ENCODE measurements around the gene DUSP1. TPM values are rescaled to one million over a fixed set of nuclear protein-coding genes. Genes with fewer than 3 reads are reported as not detected.

Gene DUSP1
- total and polyA plus RNA-seq, 9 of the 15 experiments (the other 6 are each of a cell fraction or from before 2014, with no cell fraction given) = 2.1 to 14.2 (median 8.5) TPM

GRCh38 chr5:172772112-172772906, 1.3 kb upstream of the DUSP1 start (continued):
- TF ChIP-seq, protein P1, sequence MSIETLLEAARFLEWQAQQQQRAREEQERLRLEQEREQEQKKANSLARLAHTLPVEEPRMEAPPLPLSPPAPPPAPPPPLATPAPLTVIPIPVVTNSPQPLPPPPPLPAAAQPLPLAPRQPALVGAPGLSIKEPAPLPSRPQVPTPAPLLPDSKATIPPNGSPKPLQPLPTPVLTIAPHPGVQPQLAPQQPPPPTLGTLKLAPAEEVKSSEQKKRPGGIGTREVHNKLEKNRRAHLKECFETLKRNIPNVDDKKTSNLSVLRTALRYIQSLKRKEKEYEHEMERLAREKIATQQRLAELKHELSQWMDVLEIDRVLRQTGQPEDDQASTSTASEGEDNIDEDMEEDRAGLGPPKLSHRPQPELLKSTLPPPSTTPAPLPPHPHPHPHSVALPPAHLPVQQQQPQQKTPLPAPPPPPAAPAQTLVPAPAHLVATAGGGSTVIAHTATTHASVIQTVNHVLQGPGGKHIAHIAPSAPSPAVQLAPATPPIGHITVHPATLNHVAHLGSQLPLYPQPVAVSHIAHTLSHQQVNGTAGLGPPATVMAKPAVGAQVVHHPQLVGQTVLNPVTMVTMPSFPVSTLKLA (conservative IDR thresholded peaks at IDR 0.05) = peak; percentile 82 to 89
- TF ChIP-seq YY1 (IDR thresholded peaks at IDR 0.05; ENCODE audit: borderline replicate concordance in 1 of 3, control insufficient read depth in 1 of 3, extremely low read depth in 1 of 3, insufficient read depth in 3 of 3, insufficient read length in 1 of 3, insufficient replicate concordance in 2 of 3, low read depth in 1 of 3, low read length in 2 of 3) (peak in 1 of 3 experiments; percentile 56), ESRRA (IDR thresholded peaks at IDR 0.05; ENCODE audit: borderline replicate concordance, low read depth) (peak; percentile 95; the same call in 1 of the 2 replicates), EZH2 (IDR thresholded peaks at IDR 0.05; ENCODE audit: borderline replicate concordance, low read depth, low read length) (no peak), MCM2 (IDR thresholded peaks at IDR 0.05; ENCODE audit: low read depth) (no peak), BHLHE40 (IDR thresholded peaks at IDR 0.05; ENCODE audit: low read length) (peak; percentile 82), CXXC5 (CRISPR knock-in tag; IDR thresholded peaks at IDR 0.05) (peak; percentile 90), MTA1 (IDR thresholded peaks at IDR 0.05; ENCODE audit: borderline replicate concordance) (peak; percentile 46; the same call in 1 of the 2 replicates), TBL1XR1 (IDR thresholded peaks at IDR 0.05; ENCODE audit: low read length in 2 of 2) (peak in 1 of 2 experiments; percentile 82; a peak in 2 of 4 replicates), ZBTB12 (CRISPR knock-in tag; IDR thresholded peaks at IDR 0.05) (peak; percentile 30; the same call in 1 of the 2 replicates), SRF (CRISPR knock-in tag; IDR thresholded peaks at IDR 0.05) (peak in 1 of 2 experiments; percentile 66; a peak in 1 of 4 replicates), CREB5 (CRISPR knock-in tag; IDR thresholded peaks at IDR 0.05) (no peak), EP400 (IDR thresholded peaks at IDR 0.05) (peak; percentile 71), ZNF24 (IDR thresholded peaks at IDR 0.05) (peak; percentile 77; the same call in 1 of the 2 replicates), GATA2 (CRISPR knock-in tag; IDR thresholded peaks at IDR 0.05) (no peak), MAX (CRISPR knock-in tag; IDR thresholded peaks at IDR 0.05) (peak; percentile 79), KDM2B (CRISPR knock-in tag; IDR thresholded peaks at IDR 0.05) (peak; percentile 50; the same call in 1 of the 2 replicates), PYGO2 (tag; IDR thresholded peaks at IDR 0.05) (peak; percentile 34; the same call in 1 of the 2 replicates), TAF1 (IDR thresholded peaks at IDR 0.05; ENCODE audit: control insufficient read depth, extremely low read depth, insufficient read depth, low read length, severe bottlenecking) (peak; percentile 40), MCM7 (IDR thresholded peaks at IDR 0.05) (no peak), TAF9B (IDR thresholded peaks at IDR 0.05; ENCODE audit: partially characterized antibody) (peak; percentile 67)
- TF ChIP-seq, protein P2, sequence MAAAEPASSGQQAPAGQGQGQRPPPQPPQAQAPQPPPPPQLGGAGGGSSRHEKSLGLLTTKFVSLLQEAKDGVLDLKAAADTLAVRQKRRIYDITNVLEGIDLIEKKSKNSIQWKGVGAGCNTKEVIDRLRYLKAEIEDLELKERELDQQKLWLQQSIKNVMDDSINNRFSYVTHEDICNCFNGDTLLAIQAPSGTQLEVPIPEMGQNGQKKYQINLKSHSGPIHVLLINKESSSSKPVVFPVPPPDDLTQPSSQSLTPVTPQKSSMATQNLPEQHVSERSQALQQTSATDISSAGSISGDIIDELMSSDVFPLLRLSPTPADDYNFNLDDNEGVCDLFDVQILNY (CRISPR knock-in tag; IDR thresholded peaks at IDR 0.05) = no peak
